Measurements from ENCODE around the gene ZNF684. TPM values are rescaled to one million over a fixed set of nuclear protein-coding genes. Genes with fewer than 3 reads are reported as not detected.
A peak's percentile ranks its signal among the peaks of the same experiment; 100 is the strongest.

ZNF684 gene
- 6.3 and 7.4 TPM in 2 replicates for total RNA-seq
- total RNA-seq (2013), result 6.5 TPM
- 2.9 and 3.5 TPM in 2 replicates for polyA plus RNA-seq
- 1.2 and 3.7 TPM in 2 replicates for polyA minus RNA-seq

GRCh38 chr1:40531381-40532061 is at the start of gene ZNF684:
Gene ZNF684, plus strand, starts transcription at chr1:40531637. Its CDS starts 1,530 bp downstream, at chr1:40533167.
- Histone ChIP-seq H3K36me3 (replicated peaks in 1 of 2; ENCODE audit: control extremely low read depth in 1 of 2, control insufficient read depth in 1 of 2, extremely low read depth in 1 of 2, insufficient read depth in 2 of 2, low read length in 1 of 2) (peaks cover 0 to 5% of the 10 kb centered on the region in 2 experiments), H2AFZ (ENCODE audit: insufficient read depth, low read depth, low read length, poor library complexity, severe bottlenecking) (peak within 1 kb of the TSS; percentile 95), H3K27me3 (replicated peaks in 1 of 4; ENCODE audit: control extremely low read depth in 1 of 4, control insufficient read depth in 3 of 4, insufficient read depth in 4 of 4, low read length in 3 of 4) (peaks cover 0 to 3% (median 1%) of the 10 kb centered on the region in 4 experiments), H3K4me2 (replicated peaks; ENCODE audit: low read depth, low read length, poor library complexity, severe bottlenecking) (peak within 1 kb of the TSS; percentile 80), H3K9me3 (ENCODE audit: control extremely low read depth in 1 of 3, control insufficient read depth in 2 of 3, insufficient read depth in 1 of 3, low read length in 2 of 3) (peaks cover 0 to 6% (median 2%) of the 10 kb centered on the region in 3 donors), H3K9ac (ENCODE audit: low read length) (peak within 1 kb of the TSS; percentile 75), H3K27ac (ENCODE audit: low read length in 2 of 2) (peak within 1 kb of the TSS; percentile 60 to 92), H4K20me1 (ENCODE audit: control insufficient read depth, insufficient read depth, low read length, poor library complexity, severe bottlenecking) (no peaks in the 10 kb centered on the region), H3K4me1 (ENCODE audit: control insufficient read depth in 2 of 2, insufficient read depth in 2 of 2, low read length in 2 of 2) (peaks cover 19 to 22% of the 10 kb centered on the region in 2 donors), H3K4me3 (ENCODE audit: control extremely low read depth in 1 of 5, extremely low read depth in 1 of 5, insufficient read depth in 1 of 5, low read depth in 2 of 5, low read length in 4 of 5) (peak within 1 kb of the TSS; percentile 50 to 94 (median 80)), H3K79me2 (ENCODE audit: control insufficient read depth, insufficient read depth, low read length) (peaks cover 6% of the 10 kb centered on the region)
- ATAC-seq (ENCODE audit: low read depth) (peak; percentile 98), DNase-seq (peak; percentile 91)
- Mint-ChIP-seq H3K9me3 (ENCODE audit: insufficient read depth) (peaks cover 8% of the 10 kb centered on the region), H3K27me3 (peaks cover 5% of the 10 kb centered on the region), H3K4me3 (peak within 1 kb of the TSS; percentile 100), H3K4me1 (peaks cover 26% of the 10 kb centered on the region), H3K27ac (peak within 1 kb of the TSS; percentile 96)
- CTCF ChIA-PET, result interaction anchor here (0.6 to 3.2 kb wide), 18 partner anchors 10 to 1409 kb away, joined by 3 to 16 read pairs (median 5); partner anchors contain the start of genes EXO5, ZFP69 and ZFP69B
- intact Hi-C loops (cut with micrococcal nuclease), result loop anchor here (1.0 to 10.0 kb wide), 10 partner anchors 23 to 491 kb away; partner anchors contain the start of genes CAP1, CITED4, EXO5 and SMAP2
- TF ChIP-seq EZH2 (IDR thresholded peaks at IDR 0.05; ENCODE audit: borderline replicate concordance, insufficient read depth, low read depth, low read length, poor library complexity, severe bottlenecking), result no peak
- no peak for TF ChIP-seq CTCF (IDR thresholded peaks at IDR 0.05)
- POLR2A ChIA-PET, result interaction anchor here (1.0 to 1.4 kb wide), 3 partner anchors 13 to 1673 kb away, joined by 3 to 4 read pairs (median 3); partner anchors contain the start of gene ZFP69B
- WGBS (ENCODE audit: insufficient coverage), result under 1% methylated on average over 33 of the region's 35 CpGs
